Jurkat, Clone E6-1 (cell line): ENCODE data around the gene CNNM1.

Experiments used
- DNase-seq: peaks from one replicate; pipeline ENCODE4 v3.0.0-alpha.2; 2011; ENCODE audit warnings: low read depth, low spot score
- H3K4me3 ChIP-seq: 2 replicates; pipeline ENCODE4 v1.5.1; 2011; ENCODE audit warnings: mild to moderate bottlenecking, low read length, control low read depth, moderate library complexity

CNNM1 gene

DNA sequence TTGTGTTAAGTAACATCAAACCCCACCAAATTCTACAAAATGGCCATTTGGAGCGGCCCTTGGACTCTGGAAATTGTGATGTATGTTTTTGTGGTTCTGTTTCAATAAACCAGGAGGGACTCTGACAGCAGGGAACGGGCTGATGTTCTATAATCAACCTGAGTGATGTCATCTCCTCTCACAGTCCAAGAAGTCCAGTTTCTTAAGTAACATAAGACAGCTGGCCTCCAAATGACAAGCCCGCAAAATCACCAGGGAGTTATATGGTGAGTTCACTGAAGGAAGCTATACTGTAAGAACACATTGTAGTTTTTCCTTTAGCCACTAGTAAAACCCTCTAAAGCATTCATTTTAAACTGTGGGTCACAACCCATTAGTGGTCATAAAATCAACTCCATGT is 67.3 kb downstream of the CNNM1 start:
- DNase-seq = no peak
- no peak overlapping the region for H3K4me3 ChIP-seq

DNA sequence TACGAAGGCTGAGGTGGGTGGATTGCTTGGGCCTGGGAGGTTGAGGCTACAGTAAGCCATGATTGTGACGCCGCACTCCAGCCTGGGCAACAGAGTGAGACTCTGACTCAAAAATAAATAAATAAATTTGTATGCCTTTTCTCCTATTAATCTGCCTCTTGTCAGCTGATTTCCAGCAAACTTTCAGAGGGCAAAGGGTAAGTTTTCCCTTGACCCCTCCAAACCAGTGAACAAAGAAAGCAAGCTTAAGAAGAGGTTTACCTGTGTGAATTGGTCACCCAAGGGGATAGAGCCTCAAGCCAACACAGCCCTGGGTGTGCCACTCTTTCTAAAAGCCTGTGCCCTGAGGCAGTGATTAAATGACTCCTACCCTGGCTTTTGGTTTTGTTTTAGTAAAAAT is 70.5 kb downstream of the CNNM1 start:
- DNase-seq = no peak
- no peak overlapping the region for H3K4me3 ChIP-seq

DNA sequence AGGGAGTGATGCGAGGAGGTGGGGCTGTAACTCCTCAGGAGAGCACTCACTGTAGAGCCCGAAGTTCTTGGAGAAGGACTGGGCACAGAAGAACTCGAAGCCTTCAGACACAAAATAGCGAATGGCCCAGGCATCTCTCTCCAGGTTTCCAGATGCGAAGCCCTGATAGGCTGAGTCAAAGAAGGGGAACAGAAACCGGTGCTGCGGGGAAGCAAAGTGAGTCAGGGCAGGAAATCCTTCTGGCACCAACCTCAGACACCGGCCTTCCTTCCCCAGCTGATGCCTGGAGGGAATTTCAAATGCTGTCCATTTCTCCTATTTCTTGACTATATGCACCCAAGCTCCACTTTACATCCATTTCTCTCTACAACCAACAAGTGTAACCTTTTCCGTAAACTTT is 74.5 kb downstream of the CNNM1 start:
- DNase-seq = no peak
- H3K4me3 ChIP-seq = no peak overlapping the region

DNA sequence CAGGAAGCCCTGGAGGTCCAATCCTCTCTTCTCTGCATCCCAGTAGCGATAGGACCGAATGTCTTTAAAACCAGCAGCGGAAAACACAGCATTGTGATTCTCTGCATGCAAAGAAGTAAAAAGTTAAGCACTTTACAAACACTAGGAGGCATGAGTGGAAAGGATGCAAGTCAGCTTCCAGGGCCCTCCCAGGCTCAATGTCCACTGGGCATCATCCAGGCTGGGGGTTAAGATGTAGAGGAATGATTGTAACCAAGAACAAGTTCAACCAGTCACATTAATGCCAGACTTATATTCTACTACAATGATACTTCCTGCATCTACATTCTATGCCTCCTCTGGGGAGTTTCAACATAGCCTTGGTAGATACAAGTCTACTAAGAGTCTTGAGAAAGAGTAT is 77.0 kb downstream of the CNNM1 start:
- DNase-seq = no peak

DNA sequence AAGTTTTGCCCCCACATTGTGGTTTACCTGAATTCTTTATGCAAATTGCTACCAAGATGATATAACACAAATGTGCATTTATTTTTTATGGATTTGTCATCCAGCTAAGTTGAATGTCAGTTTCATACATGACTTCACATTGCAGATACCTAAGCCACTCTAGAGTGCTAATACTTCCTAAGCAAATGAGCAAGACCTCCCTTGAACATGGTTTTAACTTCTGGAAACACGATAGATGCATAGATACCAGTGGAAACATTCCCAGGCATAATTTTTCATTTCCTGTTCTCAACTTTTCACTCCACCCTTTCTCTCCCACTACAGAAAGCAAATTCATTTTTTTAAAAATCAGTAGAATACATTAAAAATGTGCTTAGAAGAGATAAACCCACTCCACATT is 81.0 kb downstream of the CNNM1 start:
- no peak for DNase-seq
- H3K4me3 ChIP-seq = no peak overlapping the region

More for the DNA sequence above, 77.0 kb downstream of the CNNM1 start:
- no peak overlapping the region for H3K4me3 ChIP-seq

DNA sequence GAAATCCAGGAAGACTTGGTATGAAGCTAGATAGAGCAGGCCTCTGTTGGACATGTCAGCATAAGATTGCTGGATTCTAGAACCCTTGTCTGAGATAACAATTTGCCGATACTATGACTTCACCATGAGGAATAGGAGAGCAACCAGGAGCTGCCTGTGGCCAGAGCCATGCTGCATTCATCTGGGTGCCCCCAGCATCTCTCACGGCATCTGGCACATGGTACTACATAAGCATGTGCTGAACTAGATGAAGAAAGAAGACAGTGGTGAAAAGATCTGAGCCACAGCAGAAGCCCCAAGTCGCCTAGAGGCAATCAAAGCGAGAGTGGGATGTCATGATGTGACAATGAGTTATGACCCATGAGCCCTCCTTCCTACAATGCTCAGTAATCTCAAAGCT is 81.7 kb downstream of the CNNM1 start:
- no peak for DNase-seq
- no peak overlapping the region for H3K4me3 ChIP-seq

DNA sequence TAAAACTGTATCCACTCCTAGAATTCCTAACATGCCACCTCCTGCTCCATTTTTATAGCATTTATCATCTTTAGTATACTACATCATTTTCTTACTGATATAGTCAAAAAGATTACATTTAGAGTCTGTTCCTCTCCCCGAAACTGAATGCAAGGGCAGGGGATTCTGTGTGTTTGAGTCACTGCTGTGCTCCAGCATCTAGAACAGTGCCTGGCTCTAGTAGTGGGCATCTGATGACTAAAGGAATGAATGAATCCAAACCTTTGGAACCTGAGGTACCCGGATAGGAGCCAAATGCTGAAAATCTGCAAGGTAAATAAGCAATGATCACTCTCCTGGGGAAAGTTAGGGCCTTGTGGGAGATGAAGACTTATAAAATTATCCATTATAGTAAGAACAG is 82.4 kb downstream of the CNNM1 start:
- no peak for DNase-seq
- H3K4me3 ChIP-seq = no peak overlapping the region

DNA sequence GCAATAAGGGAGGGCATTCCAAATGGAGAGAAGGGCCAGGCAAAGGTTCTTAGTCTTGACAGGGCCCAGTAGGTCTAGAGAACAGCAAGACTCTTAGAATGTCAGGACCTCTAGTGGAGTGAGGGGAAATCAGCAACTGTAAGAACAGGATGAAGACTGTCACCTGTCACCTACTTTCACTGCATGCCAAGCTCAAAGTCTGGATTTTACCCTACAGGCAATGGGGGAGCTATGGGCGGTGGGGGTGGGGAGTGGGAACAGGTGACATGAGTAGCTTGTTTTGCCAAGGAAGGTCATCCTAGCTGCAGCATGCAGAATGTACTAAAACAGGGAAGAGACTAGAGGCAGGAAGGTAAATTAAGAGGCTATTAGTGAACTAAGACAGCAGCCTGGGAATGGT is 82.9 kb downstream of the CNNM1 start:
- no peak overlapping the region for H3K4me3 ChIP-seq
- no peak for DNase-seq

DNA sequence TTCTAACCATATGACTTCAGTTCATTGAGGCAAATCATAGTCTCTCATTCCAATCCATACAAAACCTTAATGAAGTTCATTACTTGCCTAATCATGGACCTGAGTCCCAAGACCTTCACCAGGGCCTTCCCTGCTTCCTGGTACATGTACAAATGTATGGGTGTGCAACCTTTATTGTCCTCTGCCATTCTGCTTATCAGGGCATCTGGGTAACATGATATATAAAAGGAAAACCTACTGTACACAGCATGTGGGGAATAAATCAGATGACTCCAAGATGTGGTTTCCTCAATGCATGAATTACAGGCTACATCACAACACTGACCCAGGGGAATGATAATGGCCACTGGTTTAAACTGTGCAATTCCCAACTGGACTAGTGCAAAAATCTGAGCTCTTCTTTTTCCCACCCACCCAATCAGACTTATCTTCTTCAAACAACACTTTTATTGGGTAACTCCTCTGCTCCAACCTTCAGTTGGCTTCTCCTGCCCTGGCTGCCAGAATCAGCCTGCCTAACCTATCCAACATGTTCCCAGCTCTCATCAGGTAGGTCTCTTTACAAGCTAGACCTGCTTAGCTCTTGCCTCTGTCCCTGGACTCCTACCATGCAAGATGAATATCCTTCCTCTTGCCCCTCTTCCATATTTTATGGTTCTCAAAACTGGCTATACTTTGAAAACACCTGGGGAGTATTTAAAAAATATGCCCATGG is 89.9 kb downstream of the CNNM1 start:
- no peak for DNase-seq
- H3K4me3 ChIP-seq = no peak overlapping the region

DNA sequence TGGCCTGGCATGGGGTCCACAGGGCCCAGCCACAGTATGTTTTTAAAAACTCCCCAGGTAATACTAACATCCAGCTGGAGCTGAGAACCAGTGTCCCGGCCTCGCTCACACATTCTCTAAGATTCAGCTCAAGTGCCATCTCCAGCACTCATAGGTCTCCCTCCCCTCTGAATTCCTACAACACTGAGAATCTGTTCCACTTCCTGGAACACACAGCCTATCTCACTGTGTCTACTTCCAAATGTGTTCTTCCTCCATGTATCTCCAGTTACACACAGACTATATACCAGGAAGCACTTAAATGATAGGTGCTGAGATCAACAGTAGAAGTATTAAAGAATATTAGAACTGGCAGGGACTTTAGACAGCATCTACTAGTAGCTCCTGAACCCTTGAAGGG is 90.5 kb downstream of the CNNM1 start:
- no peak for DNase-seq
- H3K4me3 ChIP-seq = no peak overlapping the region

DNA sequence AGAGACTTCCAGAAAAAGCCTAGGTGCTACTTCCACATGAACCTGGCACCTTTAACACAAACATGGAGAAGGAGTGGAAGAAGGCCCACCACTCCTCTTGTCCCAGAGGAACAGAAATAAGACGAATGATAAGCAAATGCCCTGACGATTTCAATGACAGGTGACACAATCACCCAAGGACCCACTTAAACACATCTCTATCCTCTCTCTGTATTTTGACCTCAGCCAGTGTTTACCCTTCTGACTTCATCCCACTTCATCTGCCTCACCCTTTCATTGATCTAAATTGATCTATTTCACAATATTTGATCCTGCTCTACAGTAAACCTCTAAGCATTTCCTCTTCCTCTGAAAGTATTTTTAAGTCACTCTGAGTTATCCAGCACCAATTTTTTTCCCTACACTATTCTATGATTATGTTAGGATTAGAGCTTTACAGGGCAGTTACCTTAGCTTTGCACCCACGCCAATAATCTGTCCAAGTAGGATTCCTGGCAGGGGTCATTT is 92.1 kb downstream of the CNNM1 start:
- no peak for DNase-seq
- H3K4me3 ChIP-seq = no peak overlapping the region

DNA sequence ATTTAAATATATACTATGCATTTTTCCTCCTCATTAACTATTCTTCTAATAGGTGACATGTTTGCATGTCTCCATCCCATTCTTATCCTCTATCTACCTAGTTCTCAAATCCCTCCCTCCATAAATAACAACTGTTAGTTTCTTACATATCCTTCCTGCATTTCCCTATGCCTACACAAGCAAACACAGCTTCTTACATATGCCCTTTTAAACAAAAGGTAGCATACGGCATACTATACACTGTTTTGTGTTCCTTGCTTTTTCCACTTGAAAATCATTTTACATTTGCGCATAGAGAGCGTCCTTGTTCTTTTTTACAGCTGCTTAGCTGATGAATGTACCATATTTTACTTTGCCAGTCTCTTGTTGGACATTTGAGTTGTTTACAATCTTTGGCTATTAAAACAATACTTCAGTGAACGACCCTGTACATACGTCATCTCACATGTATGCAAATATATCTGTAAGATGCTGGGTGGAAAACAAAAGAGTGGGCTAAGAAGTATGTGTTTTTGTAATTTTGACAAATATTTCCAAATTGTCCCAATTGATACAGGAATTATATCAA is 93.5 kb downstream of the CNNM1 start:
- H3K4me3 ChIP-seq = no peak overlapping the region
- no peak for DNase-seq

DNA sequence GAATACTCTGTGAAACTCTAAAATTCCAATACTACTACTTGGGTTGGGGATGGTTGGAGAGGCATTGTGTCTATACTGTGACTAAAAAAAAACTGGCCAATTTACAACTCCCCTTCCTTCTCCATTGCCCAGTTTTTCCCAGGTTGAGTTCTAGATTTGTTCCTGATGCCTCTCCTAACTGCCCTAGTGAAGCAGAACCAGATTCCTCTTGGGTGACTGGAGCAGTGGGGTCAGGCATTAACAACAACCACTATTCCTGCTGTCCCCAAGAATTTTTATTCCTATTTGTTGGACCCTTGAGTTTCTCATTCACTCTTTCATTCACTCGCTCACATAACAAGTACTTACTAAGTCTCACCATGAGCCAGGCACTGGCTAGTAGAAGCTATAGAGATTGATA is 95.5 kb downstream of the CNNM1 start:
- DNase-seq = no peak
- no peak overlapping the region for H3K4me3 ChIP-seq

DNA sequence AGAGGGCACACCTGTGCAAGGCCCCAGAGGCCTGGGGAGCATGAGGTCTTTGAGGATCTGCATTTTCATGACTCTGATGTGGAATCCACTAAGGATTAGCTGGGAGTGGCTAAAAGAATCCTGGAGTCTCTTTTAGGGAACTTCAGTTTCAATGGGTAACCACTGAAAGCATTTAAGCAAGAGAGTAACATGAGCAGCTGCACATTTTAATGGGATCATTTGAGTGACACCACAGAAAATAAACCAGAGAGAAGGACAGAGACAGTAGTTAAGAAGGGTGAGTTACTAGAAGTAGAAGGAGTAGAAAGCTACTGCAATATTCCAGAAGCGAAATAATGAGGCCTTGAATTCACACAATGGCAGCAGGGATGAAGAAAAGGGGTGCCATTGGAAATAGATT is 96.0 kb downstream of the CNNM1 start:
- H3K4me3 ChIP-seq = no peak overlapping the region
- no peak for DNase-seq

DNA sequence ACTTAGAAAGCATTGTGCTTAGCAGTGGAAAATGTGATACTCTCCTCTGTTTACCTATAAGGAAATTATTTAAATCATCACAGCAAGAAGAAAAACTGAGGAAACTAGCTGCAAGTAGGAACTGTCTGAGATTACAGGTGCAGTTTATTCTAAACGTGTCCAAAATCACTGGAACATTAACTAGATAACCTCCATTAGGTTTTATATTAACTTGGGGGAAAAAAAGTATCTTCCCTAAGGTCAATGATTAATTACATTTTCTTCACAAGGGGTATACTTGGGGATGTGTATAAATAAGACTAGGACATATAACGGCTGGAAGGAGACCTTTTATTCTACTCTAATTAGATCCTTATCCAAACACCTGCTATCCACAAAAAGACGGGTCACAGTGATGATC is 97.5 kb downstream of the CNNM1 start:
- no peak for DNase-seq
- no peak overlapping the region for H3K4me3 ChIP-seq

DNA sequence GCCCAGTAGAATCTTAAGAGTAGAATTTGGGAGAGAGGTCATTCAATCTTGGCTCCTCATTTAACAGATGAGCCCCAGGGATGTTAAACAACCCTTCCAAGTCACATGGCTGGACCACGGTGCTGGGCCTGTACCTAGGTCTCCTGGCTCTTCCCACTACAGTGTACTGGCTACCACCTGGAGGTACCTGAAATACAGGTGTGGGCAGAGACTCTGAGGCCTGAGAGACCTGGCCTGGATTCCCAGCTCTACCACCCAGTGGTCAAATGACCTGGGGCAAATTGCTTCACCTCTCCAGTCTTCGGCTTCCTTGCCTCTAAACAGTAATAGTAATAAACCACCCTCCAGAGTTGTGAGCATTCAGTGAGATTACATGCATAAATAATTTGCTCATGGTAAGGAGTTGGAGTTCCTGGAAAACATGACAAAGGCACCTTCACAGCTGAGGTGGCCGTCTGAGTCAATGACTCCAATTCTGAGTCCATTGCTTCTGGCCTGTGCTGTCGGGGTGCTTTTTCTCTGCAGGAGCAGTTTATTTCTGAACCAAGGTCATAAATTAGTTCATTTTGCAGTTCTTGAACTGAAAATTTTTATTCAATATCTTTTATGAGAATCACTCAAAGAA is 98.5 kb downstream of the CNNM1 start:
- H3K4me3 ChIP-seq = no peak overlapping the region

DNA sequence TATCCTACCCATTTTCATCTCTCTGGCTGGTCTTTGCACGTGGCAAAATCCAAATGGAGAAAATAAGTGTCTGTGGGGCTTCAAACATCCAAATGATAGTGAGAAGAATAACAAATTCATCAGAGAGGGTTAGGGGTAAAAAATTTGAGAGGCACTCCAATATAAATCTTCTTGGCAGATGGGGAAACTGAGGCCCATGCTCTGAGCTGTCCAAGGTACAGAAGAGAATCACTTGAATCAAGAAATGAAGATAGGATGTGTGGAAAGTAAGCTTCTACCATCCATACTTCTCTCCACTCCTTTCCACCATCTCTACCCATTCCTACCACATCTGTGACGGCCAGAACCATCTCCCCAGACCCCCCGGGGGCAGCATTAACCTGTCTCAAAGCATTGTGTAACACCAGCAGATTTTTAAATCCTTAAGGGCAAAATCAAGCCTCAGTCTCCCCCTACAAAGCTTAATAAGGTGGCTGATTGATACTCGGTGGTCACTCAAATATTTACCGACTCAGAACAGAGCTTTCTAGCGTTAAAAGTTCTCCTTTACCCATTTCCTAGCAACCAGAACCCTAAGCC is 100.5 kb downstream of the CNNM1 start:
- peak overlapping the region; percentile 96 for H3K4me3 ChIP-seq
- no peak for DNase-seq

More for the DNA sequence above, 98.5 kb downstream of the CNNM1 start:
- no peak for DNase-seq

DNA sequence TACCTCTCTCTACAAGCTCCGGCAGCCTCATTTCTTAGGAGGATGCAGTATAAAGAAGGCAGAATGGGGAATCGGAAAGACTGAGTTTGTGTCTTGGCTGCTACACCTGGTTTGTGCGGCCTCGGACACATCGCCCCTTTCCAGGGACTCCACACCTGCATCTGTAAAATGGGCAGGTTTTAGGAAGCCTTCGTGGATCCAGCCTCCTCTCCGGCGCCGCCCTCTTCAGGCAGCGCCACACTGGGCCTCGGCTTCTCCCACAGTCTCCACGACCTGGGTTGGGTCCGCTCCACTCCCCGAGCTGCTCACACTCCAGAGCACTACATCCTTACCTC is 100.9 kb downstream of the CNNM1 start:
- DNase-seq = no peak
- H3K4me3 ChIP-seq = peak overlapping the region; percentile 96

DNA sequence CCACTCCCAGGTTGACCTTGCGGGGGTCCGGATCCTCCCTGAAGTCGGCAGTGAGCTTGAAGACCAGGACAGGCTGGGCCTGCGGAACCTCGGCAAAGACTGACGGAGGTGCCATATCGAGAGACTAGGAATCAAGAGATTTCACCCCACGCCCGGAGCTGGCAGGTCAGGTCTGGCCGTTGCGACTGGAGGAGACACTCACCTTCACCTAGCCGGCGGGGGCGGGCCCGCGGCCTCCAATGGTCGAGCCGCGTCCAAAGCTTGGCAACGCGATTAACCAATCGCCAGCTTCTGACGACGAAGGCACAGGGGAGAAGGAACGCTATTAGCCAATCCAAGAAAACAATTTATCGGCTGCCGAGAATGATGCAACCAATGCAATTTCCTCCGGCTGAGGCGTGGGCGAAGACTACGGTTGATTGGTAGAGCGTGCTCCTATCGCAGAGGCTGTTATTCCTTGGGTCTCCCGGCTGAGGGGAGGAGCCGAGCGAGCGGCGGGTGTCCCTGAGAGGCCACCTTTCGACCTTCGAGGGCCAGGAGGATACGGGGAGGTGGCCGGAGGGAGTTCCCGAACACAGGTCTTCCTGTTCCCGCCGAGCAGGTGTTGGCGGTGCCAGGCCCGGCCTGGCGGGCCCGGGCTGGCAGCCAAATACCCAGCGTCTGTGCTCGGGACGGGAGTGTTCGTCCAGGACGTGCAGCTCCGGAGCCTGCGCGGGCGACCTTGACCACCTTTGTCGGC is 101.5 kb downstream of the CNNM1 start, which contains the start of gene GOT1:
GOT1 (minus strand) TSS at position 174 of the 739 bp plus-strand sequence; CDS start at position 115, 59 bp downstream.
- H3K4me3 ChIP-seq = peak within 1 kb of the TSS; percentile 96
- peak; percentile 97 for DNase-seq
